ENCODE data around the gene IL1F10. TPM values are rescaled to one million over a fixed set of nuclear protein-coding genes. Genes with fewer than 3 reads are reported as not detected.

The IL1F10 gene
- total RNA-seq, 3 donors from 2014 or later: not detected

DNA sequence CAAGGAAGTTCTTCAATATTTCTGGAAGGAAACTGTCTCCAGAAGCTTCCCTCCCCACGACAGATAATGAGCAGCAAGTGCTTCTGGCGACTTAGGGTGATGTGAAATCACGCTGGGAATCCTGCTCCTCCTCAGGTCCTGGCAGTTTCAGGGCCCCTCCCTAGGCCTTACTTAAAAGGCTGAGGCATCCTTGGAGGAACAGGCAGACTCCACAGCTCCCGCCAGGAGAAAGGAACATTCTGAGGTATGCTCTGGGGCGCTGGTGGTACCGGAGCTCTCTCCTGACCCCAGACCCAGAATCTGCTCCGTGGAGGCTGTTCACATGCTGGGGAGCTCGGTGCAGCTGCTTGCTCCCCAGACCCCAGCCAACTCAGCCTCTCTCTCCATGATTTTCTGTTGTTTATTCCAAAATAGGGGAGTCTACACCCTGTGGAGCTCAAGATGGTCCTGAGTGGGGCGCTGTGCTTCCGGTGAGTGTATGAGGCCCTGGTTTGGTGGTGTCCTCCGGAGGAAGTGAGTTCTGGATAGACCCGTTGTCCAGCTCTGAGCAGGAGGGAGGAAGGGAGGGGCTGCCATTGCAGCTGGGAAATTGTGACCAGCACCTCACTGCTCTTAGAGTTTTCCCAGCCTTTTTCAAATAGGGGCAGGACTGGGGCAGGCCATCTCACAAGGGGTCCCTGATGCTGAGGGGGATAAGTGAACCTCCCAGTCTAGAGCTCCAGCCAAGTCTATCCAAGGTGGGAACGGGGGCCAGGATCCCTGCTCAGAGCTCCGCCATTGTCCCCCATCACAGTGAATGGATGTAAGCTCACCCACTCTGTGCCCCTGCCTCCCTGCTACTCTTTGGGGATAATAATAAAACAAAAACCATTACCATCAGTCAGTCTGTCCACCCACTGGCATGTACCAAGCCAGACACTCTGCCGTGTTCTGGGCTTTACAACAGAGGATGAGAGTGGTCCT lies 8.5 kb upstream of the IL1F10 start, which contains the start of gene IL36RN:
Gene IL36RN (plus strand): TSS at position 201 of the 963 bp plus-strand sequence. CDS start 241 bp downstream, at position 442.
- TF ChIP-seq CTCF (IDR thresholded peaks at IDR 0.05): no peak
- intact Hi-C loops (cut with DNase I, micrococcal nuclease): no loop called here
- Histone ChIP-seq H3K9me3 (no peaks in the 10 kb centered on the region), H3K4me3 (no peak within 1 kb of the TSS), H3K4me1 (ENCODE audit: low read depth) (peaks cover 4% of the 10 kb centered on the region), H3K36me3 (ENCODE audit: low read depth) (no peaks in the 10 kb centered on the region)
- DNase-seq (no peak), ATAC-seq (no peak)

- Histone ChIP-seq H3K36me3 (ENCODE audit: low read depth) (no peaks in the 10 kb centered on the region), H3K4me3 (no peak overlapping the region), H3K9me3 (no peaks in the 10 kb centered on the region), H3K4me1 (ENCODE audit: low read depth) (peaks cover 4% of the 10 kb centered on the region)
- ATAC-seq (no peak), DNase-seq (no peak)
- intact Hi-C loops (cut with DNase I, micrococcal nuclease): no loop called here
- TF ChIP-seq CTCF (IDR thresholded peaks at IDR 0.05): no peak
Observed at GRCh38 chr2:113060396-113060795, 7.4 kb upstream of the IL1F10 start.

DNA sequence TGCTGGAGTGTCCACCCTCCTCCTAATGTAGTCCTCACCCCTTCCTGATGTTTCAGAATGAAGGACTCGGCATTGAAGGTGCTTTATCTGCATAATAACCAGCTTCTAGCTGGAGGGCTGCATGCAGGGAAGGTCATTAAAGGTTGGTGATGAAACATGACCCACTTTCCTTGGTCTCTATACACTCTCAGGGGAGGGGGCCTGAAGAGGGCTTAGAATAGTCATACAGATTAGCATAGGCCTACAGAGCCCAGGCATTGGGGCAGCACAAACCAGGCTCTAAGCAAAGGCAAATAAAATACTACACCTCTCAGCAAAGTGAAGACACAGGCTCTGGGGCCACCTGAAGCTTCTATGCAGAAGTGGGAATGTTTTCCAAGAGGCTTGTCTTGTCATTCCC lies 7.0 kb upstream of the IL1F10 start:
- Histone ChIP-seq H3K4me3 (no peak overlapping the region), H3K4me1 (ENCODE audit: low read depth) (peaks cover 4% of the 10 kb centered on the region), H3K9me3 (no peaks in the 10 kb centered on the region), H3K36me3 (ENCODE audit: low read depth) (no peaks in the 10 kb centered on the region)
- DNase-seq (no peak), ATAC-seq (no peak)
- no peak for TF ChIP-seq CTCF (IDR thresholded peaks at IDR 0.05)
- intact Hi-C loops (cut with DNase I, micrococcal nuclease): no loop called here

GRCh38 chr2:113061241-113061640 lies 6.5 kb upstream of the IL1F10 start:
- ATAC-seq (no peak), DNase-seq (no peak)
- intact Hi-C loops (cut with DNase I, micrococcal nuclease): no loop called here
- no peaks in the 10 kb centered on the region for H3K36me3 ChIP-seq (ENCODE audit: low read depth)
- H3K4me1 ChIP-seq (ENCODE audit: low read depth): peaks cover 4% of the 10 kb centered on the region
- no peak overlapping the region for H3K4me3 ChIP-seq
- no peak for TF ChIP-seq CTCF (IDR thresholded peaks at IDR 0.05)
- H3K9me3 ChIP-seq: no peaks in the 10 kb centered on the region

DNA sequence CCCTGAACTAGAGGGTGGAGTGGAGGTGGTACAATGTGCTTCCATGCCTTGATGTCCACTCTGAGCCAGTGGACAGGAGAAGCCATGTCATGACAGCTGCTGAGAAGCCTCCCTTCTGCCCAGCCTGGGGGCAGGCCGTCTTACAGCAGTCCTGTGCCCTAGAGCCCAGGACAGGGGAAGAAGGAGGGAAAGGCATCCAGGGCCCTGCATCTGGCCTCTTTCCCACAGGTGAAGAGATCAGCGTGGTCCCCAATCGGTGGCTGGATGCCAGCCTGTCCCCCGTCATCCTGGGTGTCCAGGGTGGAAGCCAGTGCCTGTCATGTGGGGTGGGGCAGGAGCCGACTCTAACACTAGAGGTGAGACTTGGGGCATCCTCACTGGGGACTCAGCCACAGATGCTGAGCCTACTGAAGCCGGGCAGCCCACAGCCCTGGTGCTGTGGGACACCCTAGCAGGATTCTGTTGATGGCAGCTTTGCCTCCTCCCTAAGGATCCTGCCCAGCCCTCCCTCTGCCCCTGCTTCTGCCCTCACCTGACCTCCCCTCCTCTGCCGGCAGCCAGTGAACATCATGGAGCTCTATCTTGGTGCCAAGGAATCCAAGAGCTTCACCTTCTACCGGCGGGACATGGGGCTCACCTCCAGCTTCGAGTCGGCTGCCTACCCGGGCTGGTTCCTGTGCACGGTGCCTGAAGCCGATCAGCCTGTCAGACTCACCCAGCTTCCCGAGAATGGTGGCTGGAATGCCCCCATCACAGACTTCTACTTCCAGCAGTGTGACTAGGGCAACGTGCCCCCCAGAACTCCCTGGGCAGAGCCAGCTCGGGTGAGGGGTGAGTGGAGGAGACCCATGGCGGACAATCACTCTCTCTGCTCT lies 5.6 kb upstream of the IL1F10 start:
- ATAC-seq (no peak), DNase-seq (no peak)
- TF ChIP-seq CTCF (IDR thresholded peaks at IDR 0.05): no peak
- Histone ChIP-seq H3K4me3 (no peak overlapping the region), H3K4me1 (ENCODE audit: low read depth) (no peaks in the 10 kb centered on the region), H3K36me3 (ENCODE audit: low read depth) (no peaks in the 10 kb centered on the region), H3K9me3 (no peaks in the 10 kb centered on the region)
- intact Hi-C loops (cut with DNase I, micrococcal nuclease): no loop called here

Data from mucosa of descending colon (tissue), 3 donors.